HG03159 (cell line): Measurements from ENCODE around the gene SLC16A1.
"Not testable (repeated sequence)": the region's sequence is repeated elsewhere in the genome, so short reads cannot be mapped to it uniquely, and the experiment has no call there.

ENCODE experiments used
- ATAC-seq: cut with Tn5 transposase; IDR thresholded peaks from one replicate; pipeline ENCODE4 v1.9.1; 2021; ENCODE audit warnings: mild to moderate bottlenecking, moderate library complexity; ENCODE audit not compliant: unreplicated experiment

The SLC16A1 gene

GRCh38 chr1:112955773-112956543, at the start of gene SLC16A1:
SLC16A1 (minus strand) TSS chr1:112956196; CDS start chr1:112929308, 26,888 bp downstream.
- peak; percentile 71 for ATAC-seq

- ATAC-seq, result no peak
Observed at GRCh38 chr1:113003751-113004690, 48.0 kb upstream of the SLC16A1 start.

GRCh38 chr1:113002297-113002696, 46.3 kb upstream of the SLC16A1 start:
- ATAC-seq, result no peak

GRCh38 chr1:112998592-112999235, 42.7 kb upstream of the SLC16A1 start:
- ATAC-seq, result no peak

GRCh38 chr1:112997781-112998180, 41.8 kb upstream of the SLC16A1 start:
- ATAC-seq, result no peak

- ATAC-seq, result no peak
Observed at GRCh38 chr1:112995890-112996289, 39.9 kb upstream of the SLC16A1 start.

GRCh38 chr1:112995021-112995420, 39.0 kb upstream of the SLC16A1 start:
- ATAC-seq, result not testable (repeated sequence)

- ATAC-seq, result no peak
Observed at GRCh38 chr1:112992780-112993179, 36.8 kb upstream of the SLC16A1 start.

- ATAC-seq, result no peak
Observed at GRCh38 chr1:112991402-112992120, 35.6 kb upstream of the SLC16A1 start.

- no peak for ATAC-seq
Observed at GRCh38 chr1:112990271-112990670, 34.3 kb upstream of the SLC16A1 start.

- no peak for ATAC-seq
Observed at GRCh38 chr1:112988367-112988766, 32.4 kb upstream of the SLC16A1 start.

GRCh38 chr1:112985123-112985522, 29.1 kb upstream of the SLC16A1 start:
- peak; percentile 78 for ATAC-seq

GRCh38 chr1:112983537-112984131, 27.6 kb upstream of the SLC16A1 start:
- no peak for ATAC-seq

GRCh38 chr1:112982853-112983536, 27.0 kb upstream of the SLC16A1 start:
- ATAC-seq, result no peak

GRCh38 chr1:112982328-112982727, 26.3 kb upstream of the SLC16A1 start:
- ATAC-seq, result no peak

- not testable (repeated sequence) for ATAC-seq
Observed at GRCh38 chr1:112981834-112982233, 25.8 kb upstream of the SLC16A1 start.

- ATAC-seq, result no peak
Observed at GRCh38 chr1:112981426-112981825, 25.4 kb upstream of the SLC16A1 start.

- ATAC-seq, result no peak
Observed at GRCh38 chr1:112975336-112975735, 19.3 kb upstream of the SLC16A1 start.

GRCh38 chr1:112974646-112975045, 18.6 kb upstream of the SLC16A1 start:
- ATAC-seq, result no peak

- no peak for ATAC-seq
Observed at GRCh38 chr1:112973788-112974187, 17.8 kb upstream of the SLC16A1 start.
